Measurements from ENCODE around the gene CGB1. TPM values are rescaled to one million over a fixed set of nuclear protein-coding genes. Genes with fewer than 3 reads are reported as not detected.

Gene CGB1
- total and polyA plus RNA-seq, 2 experiments from 2014 or later: 3.2 TPM; not detected in 1

- TF ChIP-seq EZH2phosphoT487 (IDR thresholded peaks at IDR 0.05; ENCODE audit: insufficient read depth, low read depth) (no peak), EZH2 (IDR thresholded peaks at IDR 0.05; ENCODE audit: insufficient read depth, poor library complexity, severe bottlenecking) (no peak)
- Histone ChIP-seq H3K36me3 (ENCODE audit: low read depth) (no peaks in the 10 kb centered on the region), H3K9me3 (ENCODE audit: low read depth) (no peaks in the 10 kb centered on the region), H4K20me1 (ENCODE audit: insufficient read depth) (no peaks in the 10 kb centered on the region), H2AFZ (no peak overlapping the region), H3K4me1 (ENCODE audit: insufficient read depth) (no peaks in the 10 kb centered on the region), H3K4me3 (no peak overlapping the region), H3F3A (ENCODE audit: insufficient read depth) (no peaks in the 10 kb centered on the region), H3K79me2 (ENCODE audit: insufficient read depth) (peaks cover 43% of the 10 kb centered on the region), H3K9me2 (ENCODE audit: insufficient read depth) (no peaks in the 10 kb centered on the region), H3K27me3 (replicated peaks; ENCODE audit: insufficient read depth) (no peaks in the 10 kb centered on the region), H3K9ac (no peak overlapping the region), H3K4me2 (ENCODE audit: unreplicated experiment) (no peak overlapping the region), H3K27ac (no peak overlapping the region)
- in situ Hi-C loops (cut with MboI): no loop called here
- WGBS, 2 experiments (ENCODE audit: low coverage in 1 of 2, low lambda C conversion rate in 2 of 2, missing lambda C conversion rate in 2 of 2): 79 to 82% methylated on average over 22 to 25 of the region's 25 CpGs
- no peak for DNase-seq
Measured at GRCh38 chr19:49061445-49061844, 24.8 kb upstream of the CGB1 start.

- DNase-seq: no peak
Measured at GRCh38 chr19:49061000-49061399, 24.3 kb upstream of the CGB1 start.

GRCh38 chr19:49059053-49059452, 22.4 kb upstream of the CGB1 start:
- Histone ChIP-seq H3K79me2 (ENCODE audit: insufficient read depth) (peaks cover 43% of the 10 kb centered on the region), H2AFZ (no peak overlapping the region), H3K9ac (no peak overlapping the region), H3K4me3 (no peak overlapping the region), H3K27ac (no peak overlapping the region), H3K9me2 (ENCODE audit: insufficient read depth) (no peaks in the 10 kb centered on the region), H3K4me2 (ENCODE audit: unreplicated experiment) (no peak overlapping the region), H3K4me1 (ENCODE audit: insufficient read depth) (no peaks in the 10 kb centered on the region), H3K27me3 (replicated peaks; ENCODE audit: insufficient read depth) (no peaks in the 10 kb centered on the region), H3K9me3 (ENCODE audit: low read depth) (no peaks in the 10 kb centered on the region), H4K20me1 (ENCODE audit: insufficient read depth) (no peaks in the 10 kb centered on the region), H3F3A (ENCODE audit: insufficient read depth) (no peaks in the 10 kb centered on the region), H3K36me3 (ENCODE audit: low read depth) (no peaks in the 10 kb centered on the region)
- WGBS, 2 experiments (ENCODE audit: low coverage in 1 of 2, low lambda C conversion rate in 2 of 2, missing lambda C conversion rate in 2 of 2): 63 to 69% methylated on average over 9 of the region's 9 CpGs
- TF ChIP-seq EZH2 (IDR thresholded peaks at IDR 0.05; ENCODE audit: insufficient read depth, poor library complexity, severe bottlenecking) (no peak), EZH2phosphoT487 (IDR thresholded peaks at IDR 0.05; ENCODE audit: insufficient read depth, low read depth) (no peak)
- DNase-seq: no peak
- in situ Hi-C loops (cut with MboI): no loop called here

More at GRCh38 chr19:49061000-49061399, 24.3 kb upstream of the CGB1 start:
- Histone ChIP-seq H2AFZ (no peak overlapping the region), H3K4me3 (no peak overlapping the region), H3K79me2 (ENCODE audit: insufficient read depth) (peaks cover 43% of the 10 kb centered on the region), H3K9me2 (ENCODE audit: insufficient read depth) (no peaks in the 10 kb centered on the region), H3K4me2 (ENCODE audit: unreplicated experiment) (no peak overlapping the region), H3K27ac (no peak overlapping the region), H3F3A (ENCODE audit: insufficient read depth) (no peaks in the 10 kb centered on the region), H3K9me3 (ENCODE audit: low read depth) (no peaks in the 10 kb centered on the region), H3K36me3 (ENCODE audit: low read depth) (no peaks in the 10 kb centered on the region), H3K4me1 (ENCODE audit: insufficient read depth) (no peaks in the 10 kb centered on the region), H3K27me3 (replicated peaks; ENCODE audit: insufficient read depth) (no peaks in the 10 kb centered on the region), H3K9ac (no peak overlapping the region), H4K20me1 (ENCODE audit: insufficient read depth) (no peaks in the 10 kb centered on the region)
- 78 to 88% methylated on average over 2 of the region's 2 CpGs for WGBS, 2 experiments (ENCODE audit: low coverage in 1 of 2, low lambda C conversion rate in 2 of 2, missing lambda C conversion rate in 2 of 2)
- in situ Hi-C loops (cut with MboI): no loop called here
- TF ChIP-seq EZH2 (IDR thresholded peaks at IDR 0.05; ENCODE audit: insufficient read depth, poor library complexity, severe bottlenecking) (no peak), EZH2phosphoT487 (IDR thresholded peaks at IDR 0.05; ENCODE audit: insufficient read depth, low read depth) (no peak)

- Histone ChIP-seq H2AFZ (no peak overlapping the region), H3K4me1 (ENCODE audit: insufficient read depth) (no peaks in the 10 kb centered on the region), H3K4me2 (ENCODE audit: unreplicated experiment) (no peak overlapping the region), H3K4me3 (0 out of 2 replicates have a peak overlapping the region, but pooled peaks have one; percentile 79), H3K9me3 (ENCODE audit: low read depth) (no peaks in the 10 kb centered on the region), H3K27ac (no peak overlapping the region), H4K20me1 (ENCODE audit: insufficient read depth) (no peaks in the 10 kb centered on the region), H3K36me3 (ENCODE audit: low read depth) (no peaks in the 10 kb centered on the region), H3K27me3 (replicated peaks; ENCODE audit: insufficient read depth) (no peaks in the 10 kb centered on the region), H3K9ac (no peak overlapping the region), H3F3A (ENCODE audit: insufficient read depth) (no peaks in the 10 kb centered on the region), H3K9me2 (ENCODE audit: insufficient read depth) (no peaks in the 10 kb centered on the region), H3K79me2 (ENCODE audit: insufficient read depth) (peaks cover 43% of the 10 kb centered on the region)
- DNase-seq: peak; percentile 64
- WGBS, 2 experiments (ENCODE audit: low coverage in 1 of 2, low lambda C conversion rate in 2 of 2, missing lambda C conversion rate in 2 of 2): 33 to 44% methylated on average over 10 of the region's 10 CpGs
- in situ Hi-C loops (cut with MboI): no loop called here
- no peak for TF ChIP-seq EZH2 (IDR thresholded peaks at IDR 0.05; ENCODE audit: insufficient read depth, poor library complexity, severe bottlenecking)
- no peak for TF ChIP-seq EZH2phosphoT487 (IDR thresholded peaks at IDR 0.05; ENCODE audit: insufficient read depth, low read depth)
Measured at GRCh38 chr19:49058562-49058961, 21.9 kb upstream of the CGB1 start.
